K562 (cell line): ENCODE results near the gene B3GNT9. TPM values are rescaled to one million over a fixed set of nuclear protein-coding genes. Genes with fewer than 3 reads are reported as not detected.

Experiments used
- ATAC-seq: fragments of 200-7000 bp; cut with Tn5 transposase; 3 replicates; pipeline ENCODE4 v1.9.1; 2020; ENCODE audit warnings: moderate library complexity
- BruUV-seq: library from RNA; stranded (reverse); fragments of 400-500 nt; replicated peaks from 2 replicates; lab custom pipeline; 2021; lab: Mats Ljungman, UMichigan
- CTCF ChIA-PET: fragments of 300-600 bp; formaldehyde crosslinking; extraction: SDS; loops from one replicate; lab custom pipeline; 2021; ENCODE audit warnings: low intra/inter-chr PET ratio; lab: Yijun Ruan, JAX
- POLR2A ChIA-PET: fragments of 300-600, 350-650 bp; sonication (Branson Sonifier 250); formaldehyde crosslinking; extraction: SDS; loops from one replicate; lab custom pipeline; 2021; ENCODE audit warnings: antibody characterized with exemption, inconsistent platforms; lab: Yijun Ruan, JAX
- DNase-seq, 4 experiments: peaks; one replicate each; pipeline versions ENCODE4 v3.0.0 to v3.0.0-alpha.2; 2011 to 2018; ENCODE audit warnings: low spot score in 3 of 4, mixed read lengths in 3 of 4; ENCODE audit errors: extremely low read depth in 1 of 4
- FAIRE-seq: peaks from 2 replicates; lab custom pipeline; 2011; peaks lifted over from hg19 to GRCh38; lab: Jason Lieb, UNC
- H2AFZ ChIP-seq: 2 replicates; pipeline ENCODE4 v1.6.0; 2011; ENCODE audit warnings: low read depth, low read length, control low read depth, inconsistent platforms
- H3K27ac ChIP-seq: fragments of 200-600 bp; 3 replicates; pipeline ENCODE4 v1.8.0; 2011; ENCODE audit warnings: low read depth, mild to moderate bottlenecking, control low read depth, inconsistent platforms, low read length, moderate library complexity, mixed read lengths; ENCODE audit errors: extremely low read depth
- H3K27me3 ChIP-seq, 2 experiments: fragments of 300-600 bp in 1 of 2; 2 replicates in 1 of 2; 3 replicates in 1 of 2; pipeline versions ENCODE4 v1.6.0 to v1.8.0; 2011; ENCODE audit warnings: inconsistent platforms in 2 of 2, low read length in 2 of 2, mild to moderate bottlenecking in 1 of 2, mixed read lengths in 1 of 2, moderate library complexity in 1 of 2; ENCODE audit not compliant: control insufficient read depth in 2 of 2, insufficient read depth in 2 of 2
- H3K36me3 ChIP-seq: fragments of 300-600 bp; 3 replicates; pipeline ENCODE4 v1.8.0; 2011; ENCODE audit warnings: mild to moderate bottlenecking, low read length, inconsistent platforms; ENCODE audit not compliant: control insufficient read depth, insufficient read depth
- H3K4me1 ChIP-seq, 2 experiments: fragments of 200-600 bp in 1 of 2; replicated peaks in 1 of 2; 2 replicates in 1 of 2; 3 replicates in 1 of 2; pipeline versions ENCODE4 v1.5.1 to v1.8.0; 2011; ENCODE audit warnings: inconsistent platforms in 2 of 2, low read length in 2 of 2, mild to moderate bottlenecking in 1 of 2, mixed read lengths in 1 of 2, moderate library complexity in 1 of 2; ENCODE audit not compliant: control insufficient read depth in 2 of 2, insufficient read depth in 2 of 2
- H3K4me2 ChIP-seq: 2 replicates; pipeline ENCODE4 v1.6.1; 2011; ENCODE audit warnings: low read length, control low read depth, inconsistent platforms, mixed read lengths; ENCODE audit not compliant: insufficient read depth
- H3K4me3 ChIP-seq: fragments of 200-600 bp; sonication (generic), shearing (Covaris generic); 2 replicates; pipeline ENCODE4 v1.5.1; 2016; ENCODE audit warnings: control low read depth, inconsistent platforms
- H3K79me2 ChIP-seq: fragments of 200-600 bp; 3 replicates; pipeline ENCODE4 v1.8.0; 2011; ENCODE audit warnings: low read length, inconsistent platforms; ENCODE audit not compliant: control insufficient read depth, insufficient read depth
- H3K9ac ChIP-seq, 2 experiments: 2 replicates each; pipeline versions ENCODE4 v1.6.0 to v1.6.1; 2011; ENCODE audit warnings: low read depth in 2 of 2, low read length in 2 of 2, control low read depth in 1 of 2, inconsistent platforms in 1 of 2, mild to moderate bottlenecking in 1 of 2, mixed read lengths in 1 of 2; ENCODE audit not compliant: insufficient read depth in 1 of 2
- H3K9me1 ChIP-seq: one replicate; pipeline ENCODE4 v1.6.0; 2011; ENCODE audit warnings: inconsistent platforms, mild to moderate bottlenecking, low read length, moderate library complexity; ENCODE audit not compliant: control insufficient read depth, insufficient read depth
- H3K9me3 ChIP-seq: replicated peaks from 2 replicates; pipeline ENCODE4 v1.5.1; 2011; ENCODE audit warnings: low read depth, low read length, inconsistent platforms; ENCODE audit not compliant: control insufficient read depth, insufficient read depth
- H4K20me1 ChIP-seq: replicated peaks from 2 replicates; pipeline ENCODE4 v1.6.1; 2011; ENCODE audit warnings: low read length, inconsistent platforms, mixed read lengths; ENCODE audit not compliant: control insufficient read depth, insufficient read depth
- CBFA2T2 ChIP-seq: fragments of 450-650 bp; conservative IDR thresholded peaks from 2 replicates; pipeline ENCODE4 v1.6.1; 2017; ENCODE audit warnings: mild to moderate bottlenecking
- CBFA2T3 ChIP-seq: fragments of 450-650 bp; IDR thresholded peaks from 2 replicates; pipeline ENCODE4 v1.6.1; 2017
- CBX1 ChIP-seq: sonication (generic); IDR thresholded peaks from 2 replicates; pipeline ENCODE4 v1.6.1; 2016; ENCODE audit warnings: antibody characterized with exemption, low read depth, mild to moderate bottlenecking
- CREB5 ChIP-seq: fragments of 250-450 bp; sonication (Bioruptor Pico); IDR thresholded peaks from 2 replicates; pipeline ENCODE4 v1.5.0; 2020; ENCODE audit warnings: mild to moderate bottlenecking
- CTBP1 ChIP-seq: fragments of 450-650 bp; IDR thresholded peaks from 2 replicates; pipeline ENCODE4 v1.6.1; 2016; ENCODE audit warnings: borderline replicate concordance
- DPF2 ChIP-seq: fragments of 450-650 bp; IDR thresholded peaks from 2 replicates; pipeline ENCODE4 v1.6.1; 2016
- FOXA3 ChIP-seq, 2 experiments: fragments of 450-650 bp in 1 of 2; sonication (generic) in 1 of 2; formaldehyde crosslinking; IDR thresholded peaks in 1 of 2; conservative IDR thresholded peaks in 1 of 2; 2 replicates each; pipeline versions ENCODE4 v1.4.0 to v1.8.0; 2020 to 2022; ENCODE audit warnings: mild to moderate bottlenecking in 2 of 2, missing genetic modification reagents in 1 of 2
- NR0B1 ChIP-seq: fragments of 450-650 bp; IDR thresholded peaks from one replicate; pipeline ENCODE4 v1.6.1; 2018; ENCODE audit warnings: mild to moderate bottlenecking, moderate library complexity; ENCODE audit not compliant: partially characterized antibody
- PKNOX1 ChIP-seq: fragments of 450-650 bp; IDR thresholded peaks from 2 replicates; pipeline ENCODE4 v1.6.1; 2016
- RBM25 ChIP-seq: fragments of 200-400 bp; formaldehyde crosslinking; IDR thresholded peaks from 2 replicates; pipeline ENCODE4 v1.6.1; 2018; ENCODE audit warnings: low read length, low read depth, moderate library complexity; ENCODE audit not compliant: severe bottlenecking
- TAL1 ChIP-seq: fragments of 450-650 bp; IDR thresholded peaks from 2 replicates; pipeline ENCODE4 v1.6.1; 2016; ENCODE audit warnings: mild to moderate bottlenecking
- TCF3 ChIP-seq: sonication (generic); formaldehyde crosslinking; IDR thresholded peaks from 2 replicates; pipeline ENCODE4 v1.4.0; 2020; ENCODE audit warnings: mild to moderate bottlenecking, missing genetic modification reagents
- TEAD4 ChIP-seq, 2 experiments: sonication (generic) in 1 of 2; formaldehyde crosslinking in 1 of 2; IDR thresholded peaks; 2 replicates each; pipeline versions ENCODE4 v1.6.1 to v1.8.0; 2012 to 2022; ENCODE audit warnings: borderline replicate concordance in 1 of 2, inconsistent platforms in 1 of 2, low read length in 1 of 2, mild to moderate bottlenecking in 1 of 2, missing genetic modification reagents in 1 of 2
- ZEB2 ChIP-seq: fragments of 450-650 bp; IDR thresholded peaks from 2 replicates; pipeline ENCODE4 v1.6.1; 2016
- ZNF217 ChIP-seq: sonication (generic); formaldehyde crosslinking; IDR thresholded peaks from 2 replicates; pipeline ENCODE4 v1.8.0; 2022; ENCODE audit warnings: mild to moderate bottlenecking, missing genetic modification reagents
- ZNF280A ChIP-seq: fragments of 450-650 bp; IDR thresholded peaks from 2 replicates; pipeline ENCODE4 v1.6.1; 2018; ENCODE audit warnings: mild to moderate bottlenecking, low read depth; ENCODE audit not compliant: partially characterized antibody
- WGBS: fragments of 100-300 bp; shearing (Covaris generic); methylation state at CpG from one replicate; pipeline ENCODE4 v1.1.6; 2016; ENCODE audit warnings: low coverage, mixed read lengths; ENCODE audit not compliant: insufficient coverage; ENCODE audit errors: missing lambda C conversion rate; 5-methylcytosine and 5-hydroxymethylcytosine counted together
- in situ Hi-C: fragments of 300-500 bp; cut with MboI; formaldehyde crosslinking; loops from 4 replicates; pipeline ENCODE4 v1.15.0; 2018; ENCODE audit warnings: inconsistent platforms, mixed read lengths
- intact Hi-C: fragments of 100-400 bp; cut with micrococcal nuclease; formaldehyde crosslinking; loops from 2 replicates; pipeline ENCODE4 v1.14.2; 2022
- polyA plus RNA-seq, 8 experiments: library from polyadenylated mRNA; depleted of rRNA in 4 of 8; stranded (reverse) in 5 of 8; unstranded in 3 of 8; fragments of >200 nt; fragmentation: Nextera tagmentation in 2 of 8; fragmentation: Illumina TruSeq in 1 of 8; extraction: Ambion mirVana in 2 of 8; extraction: Trizol in 1 of 8; gene quantifications; 2 replicates each; pipeline versions ENCODE4 v1.2.1 to v1.2.3, GENCODE V29; 2011 to 2014; ENCODE audit warnings: inconsistent platforms in 1 of 8, missing spikeins in 1 of 8
- total RNA-seq, 7 experiments: library from RNA; depleted of rRNA in 6 of 7; stranded (reverse); fragments of >200 nt in 6 of 7; fragmentation: Illumina TruSeq in 2 of 7; extraction: Trizol in 2 of 7; gene quantifications; 2 replicates each; pipeline versions ENCODE4 v1.2.1 to v1.2.3, GENCODE V29; 2011 to 2021; ENCODE audit warnings: low replicate concordance in 1 of 7

Gene B3GNT9
- total and polyA plus RNA-seq, 9 of the 15 experiments (the other 6 are each of a cell fraction or from before 2014, with no cell fraction given): 0.01 to 1.8 (median 1.1) TPM; not detected in 1

GRCh38 chr16:67112591-67113399 lies 38.0 kb downstream of the B3GNT9 start:
- intact Hi-C loops: no loop called here
- Histone ChIP-seq H3K9me3 (no peaks in the 10 kb centered on the region), H3K36me3 (peaks cover 33% of the 10 kb centered on the region), H3K9me1 (no peaks in the 10 kb centered on the region), H3K27me3 (no peaks in the 10 kb centered on the region), H3K27ac (peak overlapping the region; percentile 20; the same call in 1 of the 3 replicates), H4K20me1 (peaks cover 3% of the 10 kb centered on the region; the same call in 1 of the 2 replicates), H2AFZ (no peak overlapping the region), H3K4me1 (peaks cover 26% of the 10 kb centered on the region in 2 experiments; a peak in 4 of 5 replicates), H3K9ac (peak overlapping the region; percentile 8 to 48; a peak in 2 of 4 replicates), H3K4me2 (peak overlapping the region; percentile 51; the same call in 1 of the 2 replicates), H3K4me3 (no peak overlapping the region), H3K79me2 (peaks cover 65% of the 10 kb centered on the region)
- WGBS: 46% methylated on average over 4 of the region's 4 CpGs
- ChIA-PET CTCF (interaction anchor here (0.6 kb wide), 1 partner anchor 65 kb away, joined by 3 read pairs; no protein-coding TSS in a partner anchor), POLR2A (interaction anchor here (0.5 kb wide), 1 partner anchor 131 kb away, joined by 3 read pairs; no protein-coding TSS in a partner anchor)
- in situ Hi-C loops: no loop called here
- DNase-seq (peak in 2 of 4 experiments; percentile 24 to 29), ATAC-seq (no peak), FAIRE-seq (peak; percentile 56)
- BruUV-seq: no TSS peak
- peak; percentile 68 for TF ChIP-seq PKNOX1
- TF ChIP-seq CBX1: no peak
- TF ChIP-seq NR0B1: no peak
- TF ChIP-seq FOXA3 (CRISPR knock-in tag; conservative IDR thresholded peaks at IDR 0.05 in 1 of 2, IDR thresholded peaks at IDR 0.05 in 1 of 2): 0 out of 4 replicates have a peak, but pooled peaks of 1 of the 2 experiments have one; percentile 21
- no peak for TF ChIP-seq CREB5 (CRISPR knock-in tag)
- TF ChIP-seq CTBP1: peak; percentile 18; the same call in 1 of the 2 replicates
- peak; percentile 13; the same call in 1 of the 2 replicates for TF ChIP-seq TAL1
- peak; percentile 48; the same call in 1 of the 2 replicates for TF ChIP-seq TCF3 (CRISPR knock-in tag)
- peak; percentile 73 for TF ChIP-seq CBFA2T3
- TF ChIP-seq CBFA2T2: peak; percentile 40
- TF ChIP-seq ZNF280A: no peak
- 0 out of 2 replicates have a peak, but pooled peaks have one; percentile 29 for TF ChIP-seq TEAD4 (IDR thresholded peaks at IDR 0.05; ENCODE audit: low read length)
- no peak for TF ChIP-seq TEAD4 (CRISPR knock-in tag; IDR thresholded peaks at IDR 0.05; ENCODE audit: borderline replicate concordance)
- TF ChIP-seq ZEB2: 0 out of 2 replicates have a peak, but pooled peaks have one; percentile 49
- TF ChIP-seq DPF2: peak; percentile 69
- TF ChIP-seq ZNF217: no peak
- no peak for TF ChIP-seq RBM25
